HEK293 (cell line): ENCODE data around the gene NAIF1.

Experiments
- CTCF ChIA-PET: fragments of 350-600 bp; formaldehyde crosslinking; extraction: SDS; loops from one replicate; lab custom pipeline; 2021; ENCODE audit warnings: antibody characterized with exemption; lab: Yijun Ruan, JAX
- POLR2A ChIA-PET: fragments of 300-600 bp; formaldehyde crosslinking; extraction: SDS; loops from one replicate; lab custom pipeline; 2020; ENCODE audit warnings: antibody characterized with exemption, inconsistent platforms; lab: Yijun Ruan, JAX
- H3K27ac ChIP-seq: fragments of 200-500 bp; sonication (Bioruptor generic); 2 replicates; pipeline ENCODE4 v1.5.1; 2014; ENCODE audit warnings: low read depth, low read length, control low read depth, inconsistent platforms; ENCODE audit errors: extremely low read depth
- H3K36me3 ChIP-seq, 2 experiments: fragments of 200-500 bp in 1 of 2; sonication (Bioruptor generic) in 1 of 2; 1 replicate in 1 of 2; 2 replicates in 1 of 2; pipeline ENCODE4 v1.5.1; 2014 to 2017; ENCODE audit warnings: inconsistent platforms in 2 of 2, low read length in 2 of 2; ENCODE audit not compliant: control insufficient read depth in 2 of 2, insufficient read depth in 1 of 2
- H3K4me1 ChIP-seq: fragments of 200-500 bp; sonication (Bioruptor generic); 2 replicates; pipeline ENCODE4 v1.5.1; 2014; ENCODE audit warnings: mild to moderate bottlenecking, low read length, inconsistent platforms; ENCODE audit not compliant: control insufficient read depth, insufficient read depth
- H3K4me3 ChIP-seq: 2 replicates; pipeline ENCODE4 v1.5.1; 2011; ENCODE audit warnings: low read depth, mild to moderate bottlenecking, control low read depth, low read length, moderate library complexity
- H3K9me3 ChIP-seq: fragments of 200-500 bp; sonication (Bioruptor generic); 2 replicates; pipeline ENCODE4 v1.5.1; 2014; ENCODE audit warnings: low read depth, low read length, inconsistent platforms; ENCODE audit not compliant: control insufficient read depth, insufficient read depth
- GLIS1 ChIP-seq: fragments of 450-650 bp; formaldehyde crosslinking; IDR thresholded peaks from 2 replicates; pipeline ENCODE4 v1.5.1; 2016; ENCODE audit warnings: missing biosample characterization, missing genetic modification characterization
- PRDM10 ChIP-seq: fragments of 450-650 bp; formaldehyde crosslinking; IDR thresholded peaks from 2 replicates; pipeline ENCODE4 v1.5.1; 2016; ENCODE audit warnings: missing biosample characterization, missing genetic modification characterization
- ZBTB6 ChIP-seq: fragments of 450-650 bp; formaldehyde crosslinking; IDR thresholded peaks from 2 replicates; pipeline ENCODE4 v1.5.1; 2017; ENCODE audit warnings: missing biosample characterization, missing genetic modification characterization
- ZNF114 ChIP-seq: fragments of 450-650 bp; formaldehyde crosslinking; IDR thresholded peaks from 2 replicates; pipeline ENCODE4 v1.5.0; 2017; ENCODE audit warnings: missing biosample characterization, missing genetic modification characterization
- ZNF138 ChIP-seq: fragments of 450-650 bp; formaldehyde crosslinking; IDR thresholded peaks from 2 replicates; pipeline ENCODE4 v1.5.1; 2016; ENCODE audit warnings: missing biosample characterization, missing genetic modification characterization, borderline replicate concordance
- ZNF184 ChIP-seq: fragments of 450-650 bp; IDR thresholded peaks from 2 replicates; pipeline ENCODE4 v1.5.1; 2018; ENCODE audit warnings: missing biosample characterization, mild to moderate bottlenecking, missing genetic modification characterization
- ZNF280C ChIP-seq: fragments of 450-650 bp; formaldehyde crosslinking; IDR thresholded peaks from 2 replicates; pipeline ENCODE4 v1.5.1; 2016; ENCODE audit warnings: missing biosample characterization, missing genetic modification characterization
- ZNF324 ChIP-seq: fragments of 450-650 bp; formaldehyde crosslinking; IDR thresholded peaks from 2 replicates; pipeline ENCODE4 v1.5.1; 2016; ENCODE audit warnings: missing biosample characterization, missing genetic modification characterization
- ZNF335 ChIP-seq: fragments of 450-650 bp; formaldehyde crosslinking; conservative IDR thresholded peaks from 2 replicates; pipeline ENCODE4 v1.5.1; 2016; ENCODE audit warnings: missing biosample characterization, missing genetic modification characterization
- ZNF354C ChIP-seq: fragments of 450-650 bp; formaldehyde crosslinking; IDR thresholded peaks from 2 replicates; pipeline ENCODE4 v1.5.1; 2016; ENCODE audit warnings: missing biosample characterization, missing genetic modification characterization, low read depth, borderline replicate concordance
- ZNF433 ChIP-seq: fragments of 450-650 bp; formaldehyde crosslinking; IDR thresholded peaks from 2 replicates; pipeline ENCODE4 v1.5.1; 2016; ENCODE audit warnings: missing biosample characterization, missing genetic modification characterization, low read depth
- ZNF530 ChIP-seq: fragments of 450-650 bp; formaldehyde crosslinking; IDR thresholded peaks from 2 replicates; pipeline ENCODE4 v1.5.1; 2016; ENCODE audit warnings: low read depth, missing biosample characterization, missing genetic modification characterization
- ZNF664 ChIP-seq: fragments of 450-650 bp; formaldehyde crosslinking; IDR thresholded peaks from 2 replicates; pipeline ENCODE4 v1.5.1; 2016; ENCODE audit warnings: missing biosample characterization, missing genetic modification characterization
- ZNF707 ChIP-seq: fragments of 450-650 bp; formaldehyde crosslinking; IDR thresholded peaks from 2 replicates; pipeline ENCODE4 v1.5.1; 2016; ENCODE audit warnings: missing biosample characterization, missing genetic modification characterization
- ZSCAN23 ChIP-seq: fragments of 450-650 bp; formaldehyde crosslinking; IDR thresholded peaks from 2 replicates; pipeline ENCODE4 v1.5.1; 2016; ENCODE audit warnings: missing biosample characterization, missing genetic modification characterization
- TF ChIP-seq, protein P1 (sequence below): fragments of 450-650 bp; formaldehyde crosslinking; IDR thresholded peaks from 2 replicates; pipeline ENCODE4 v1.5.1; 2016; ENCODE audit warnings: missing biosample characterization, missing genetic modification characterization
- TF ChIP-seq, protein P2 (sequence below): fragments of 450-650 bp; formaldehyde crosslinking; IDR thresholded peaks from 2 replicates; pipeline ENCODE4 v1.5.1; 2017; ENCODE audit warnings: missing biosample characterization, missing genetic modification characterization
- TF ChIP-seq, protein P3 (sequence below): fragments of 450-650 bp; formaldehyde crosslinking; conservative IDR thresholded peaks from 2 replicates; pipeline ENCODE4 v1.5.1; 2016; ENCODE audit warnings: low read depth, missing biosample characterization, missing genetic modification characterization

NAIF1 gene

DNA sequence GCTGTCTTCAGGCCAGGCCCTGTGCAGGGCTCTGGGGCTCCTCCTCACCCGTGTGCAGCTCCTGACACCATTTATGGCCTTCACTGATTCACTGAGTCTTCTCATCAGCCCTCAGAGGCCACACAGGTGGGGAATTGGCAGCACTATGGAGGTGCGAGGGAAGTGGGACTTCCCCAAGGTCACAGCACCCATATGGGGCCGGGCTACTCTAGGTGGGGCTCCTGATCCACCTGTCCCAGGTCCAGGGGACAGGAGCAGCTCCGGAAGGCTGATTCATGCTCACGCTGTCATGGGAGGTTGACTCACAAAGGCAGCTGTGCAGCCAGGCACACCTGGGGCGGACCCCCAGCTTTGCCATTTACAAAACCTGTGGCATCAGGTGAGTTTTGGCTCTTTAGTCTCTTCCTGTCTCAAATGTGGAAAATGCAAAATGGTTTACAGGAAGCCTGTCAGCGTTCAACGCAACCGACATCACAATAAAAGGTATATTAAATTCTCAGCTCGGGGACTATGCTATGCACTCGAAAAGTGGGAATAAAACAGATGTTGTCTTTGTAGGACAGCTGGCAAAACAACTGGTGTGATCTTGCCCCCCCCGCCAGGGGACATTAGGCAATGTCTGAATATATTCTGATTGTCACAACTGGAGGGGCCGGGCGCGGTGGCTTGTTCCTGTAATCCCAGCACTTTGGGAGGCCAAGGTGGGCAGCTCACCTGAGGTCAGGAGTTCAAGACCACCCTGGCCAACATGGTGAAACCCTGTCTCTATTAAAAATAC lies 15.0 kb downstream of the NAIF1 start:
- H3K27ac ChIP-seq, result no peak overlapping the region
- H3K4me3 ChIP-seq, result no peak overlapping the region
- no peak for TF ChIP-seq ZNF707 (tag by site-specific recombination)
- TF ChIP-seq ZNF280C, result no peak
- TF ChIP-seq ZNF114, result no peak
- TF ChIP-seq ZNF184 (tag by site-specific recombination), result no peak
- no peak for TF ChIP-seq ZNF354C (tag by site-specific recombination)
- TF ChIP-seq ZNF335, result peak; percentile 15; the same call in 1 of the 2 replicates
- TF ChIP-seq ZNF324 (tag by site-specific recombination), result no peak
- no peak for TF ChIP-seq PRDM10
- TF ChIP-seq, protein P1, sequence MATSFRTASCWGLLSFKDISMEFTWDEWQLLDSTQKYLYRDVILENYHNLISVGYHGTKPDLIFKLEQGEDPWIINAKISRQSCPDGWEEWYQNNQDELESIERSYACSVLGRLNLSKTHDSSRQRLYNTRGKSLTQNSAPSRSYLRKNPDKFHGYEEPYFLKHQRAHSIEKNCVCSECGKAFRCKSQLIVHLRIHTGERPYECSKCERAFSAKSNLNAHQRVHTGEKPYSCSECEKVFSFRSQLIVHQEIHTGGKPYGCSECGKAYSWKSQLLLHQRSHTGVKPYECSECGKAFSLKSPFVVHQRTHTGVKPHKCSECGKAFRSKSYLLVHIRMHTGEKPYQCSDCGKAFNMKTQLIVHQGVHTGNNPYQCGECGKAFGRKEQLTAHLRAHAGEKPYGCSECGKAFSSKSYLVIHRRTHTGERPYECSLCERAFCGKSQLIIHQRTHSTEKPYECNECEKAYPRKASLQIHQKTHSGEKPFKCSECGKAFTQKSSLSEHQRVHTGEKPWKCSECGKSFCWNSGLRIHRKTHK (tag by site-specific recombination), result no peak
- TF ChIP-seq, protein P2, sequence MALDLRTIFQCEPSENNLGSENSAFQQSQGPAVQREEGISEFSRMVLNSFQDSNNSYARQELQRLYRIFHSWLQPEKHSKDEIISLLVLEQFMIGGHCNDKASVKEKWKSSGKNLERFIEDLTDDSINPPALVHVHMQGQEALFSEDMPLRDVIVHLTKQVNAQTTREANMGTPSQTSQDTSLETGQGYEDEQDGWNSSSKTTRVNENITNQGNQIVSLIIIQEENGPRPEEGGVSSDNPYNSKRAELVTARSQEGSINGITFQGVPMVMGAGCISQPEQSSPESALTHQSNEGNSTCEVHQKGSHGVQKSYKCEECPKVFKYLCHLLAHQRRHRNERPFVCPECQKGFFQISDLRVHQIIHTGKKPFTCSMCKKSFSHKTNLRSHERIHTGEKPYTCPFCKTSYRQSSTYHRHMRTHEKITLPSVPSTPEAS (tag by site-specific recombination), result no peak
- TF ChIP-seq ZNF433 (tag by site-specific recombination), result no peak
- TF ChIP-seq ZSCAN23, result no peak
- TF ChIP-seq GLIS1, result peak; percentile 13; the same call in 1 of the 2 replicates
- no peak for TF ChIP-seq ZNF530 (tag by site-specific recombination)
- no peak for TF ChIP-seq ZBTB6 (tag by site-specific recombination)
- TF ChIP-seq ZNF664 (tag by site-specific recombination), result no peak
- TF ChIP-seq, protein P3, sequence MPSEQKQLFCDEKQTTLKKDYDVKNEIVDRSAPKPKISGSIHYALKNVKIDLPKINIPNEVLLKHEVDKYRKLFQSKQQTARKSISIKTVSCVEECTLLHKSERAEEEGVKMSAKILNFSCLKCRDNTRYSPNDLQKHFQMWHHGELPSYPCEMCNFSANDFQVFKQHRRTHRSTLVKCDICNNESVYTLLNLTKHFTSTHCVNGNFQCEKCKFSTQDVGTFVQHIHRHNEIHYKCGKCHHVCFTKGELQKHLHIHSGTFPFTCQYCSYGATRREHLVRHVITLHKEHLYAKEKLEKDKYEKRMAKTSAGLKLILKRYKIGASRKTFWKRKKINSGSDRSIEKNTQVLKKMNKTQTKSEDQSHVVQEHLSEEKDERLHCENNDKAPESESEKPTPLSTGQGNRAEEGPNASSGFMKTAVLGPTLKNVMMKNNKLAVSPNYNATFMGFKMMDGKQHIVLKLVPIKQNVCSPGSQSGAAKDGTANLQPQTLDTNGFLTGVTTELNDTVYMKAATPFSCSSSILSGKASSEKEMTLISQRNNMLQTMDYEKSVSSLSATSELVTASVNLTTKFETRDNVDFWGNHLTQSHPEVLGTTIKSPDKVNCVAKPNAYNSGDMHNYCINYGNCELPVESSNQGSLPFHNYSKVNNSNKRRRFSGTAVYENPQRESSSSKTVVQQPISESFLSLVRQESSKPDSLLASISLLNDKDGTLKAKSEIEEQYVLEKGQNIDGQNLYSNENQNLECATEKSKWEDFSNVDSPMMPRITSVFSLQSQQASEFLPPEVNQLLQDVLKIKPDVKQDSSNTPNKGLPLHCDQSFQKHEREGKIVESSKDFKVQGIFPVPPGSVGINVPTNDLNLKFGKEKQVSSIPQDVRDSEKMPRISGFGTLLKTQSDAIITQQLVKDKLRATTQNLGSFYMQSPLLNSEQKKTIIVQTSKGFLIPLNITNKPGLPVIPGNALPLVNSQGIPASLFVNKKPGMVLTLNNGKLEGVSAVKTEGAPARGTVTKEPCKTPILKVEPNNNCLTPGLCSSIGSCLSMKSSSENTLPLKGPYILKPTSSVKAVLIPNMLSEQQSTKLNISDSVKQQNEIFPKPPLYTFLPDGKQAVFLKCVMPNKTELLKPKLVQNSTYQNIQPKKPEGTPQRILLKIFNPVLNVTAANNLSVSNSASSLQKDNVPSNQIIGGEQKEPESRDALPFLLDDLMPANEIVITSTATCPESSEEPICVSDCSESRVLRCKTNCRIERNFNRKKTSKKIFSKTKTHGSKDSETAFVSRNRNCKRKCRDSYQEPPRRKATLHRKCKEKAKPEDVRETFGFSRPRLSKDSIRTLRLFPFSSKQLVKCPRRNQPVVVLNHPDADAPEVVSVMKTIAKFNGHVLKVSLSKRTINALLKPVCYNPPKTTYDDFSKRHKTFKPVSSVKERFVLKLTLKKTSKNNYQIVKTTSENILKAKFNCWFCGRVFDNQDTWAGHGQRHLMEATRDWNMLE (tag by site-specific recombination), result no peak
- TF ChIP-seq ZNF138 (tag by site-specific recombination), result no peak
- ChIA-PET CTCF (interaction anchor here (1.0 to 1.9 kb wide), 4 partner anchors 11 to 108 kb away, joined by 3 to 6 read pairs (median 4); no protein-coding TSS in a partner anchor), POLR2A (interaction anchor here (0.6 to 1.5 kb wide), 4 partner anchors 10 to 274 kb away, joined by 3 to 5 read pairs (median 3); partner anchors contain the start of genes SH2D3C and SLC25A25)
- peaks cover 5% of the 10 kb centered on the region for H3K4me1 ChIP-seq
- no peaks in the 10 kb centered on the region for H3K36me3 ChIP-seq
- H3K9me3 ChIP-seq, result no peaks in the 10 kb centered on the region
